HepG2 (cell line): ENCODE data around the gene GRB7. TPM values are rescaled to one million over a fixed set of nuclear protein-coding genes. Genes with fewer than 3 reads are reported as not detected.

Source experiments
- ARID2 ChIP-seq: sonication (generic); formaldehyde crosslinking; IDR thresholded peaks from 2 replicates; pipeline ENCODE4 v1.8.1; 2022; ENCODE audit warnings: mild to moderate bottlenecking, missing genetic modification reagents, borderline replicate concordance
- ATF4 ChIP-seq, 2 experiments: fragments of 450-650 bp in 1 of 2; sonication (generic) in 1 of 2; formaldehyde crosslinking; IDR thresholded peaks; 2 replicates each; pipeline versions ENCODE4 v1.5.0 to v1.8.0; 2020 to 2022; ENCODE audit warnings: mild to moderate bottlenecking in 1 of 2, missing genetic modification reagents in 1 of 2
- ETV5 ChIP-seq: IDR thresholded peaks from 2 replicates; pipeline ENCODE4 v1.6.1; 2018; ENCODE audit warnings: missing biosample characterization, missing genetic modification reagents, inconsistent platforms, borderline replicate concordance
- HNRNPLL ChIP-seq: fragments of 200-400 bp; formaldehyde crosslinking; IDR thresholded peaks from 2 replicates; pipeline ENCODE4 v1.6.1; 2017; ENCODE audit warnings: mild to moderate bottlenecking, low read depth, low read length; ENCODE audit not compliant: poor library complexity, severe bottlenecking
- JUND ChIP-seq: sonication (generic); formaldehyde crosslinking; IDR thresholded peaks from 2 replicates; pipeline ENCODE4 v1.8.0; 2022; ENCODE audit warnings: mild to moderate bottlenecking, missing genetic modification reagents
- KAT8 ChIP-seq: IDR thresholded peaks from 2 replicates; pipeline ENCODE4 v1.6.1; 2016; ENCODE audit warnings: missing genetic modification reagents, missing compliant biosample characterization
- PITX1 ChIP-seq: sonication (generic); formaldehyde crosslinking; IDR thresholded peaks from 2 replicates; pipeline ENCODE4 v1.5.1; 2020; ENCODE audit warnings: mild to moderate bottlenecking, missing genetic modification reagents
- RFX3 ChIP-seq: IDR thresholded peaks from 2 replicates; pipeline ENCODE4 v1.6.1; 2016; ENCODE audit warnings: missing biosample characterization, missing genetic modification reagents
- RFX5 ChIP-seq: IDR thresholded peaks from 2 replicates; pipeline ENCODE4 v1.6.1; 2011; ENCODE audit warnings: low read depth, low read length, improper control_type of control experiment
- RNF2 ChIP-seq: fragments of 450-650 bp; conservative IDR thresholded peaks from 2 replicates; pipeline ENCODE4 v1.6.1; 2016; ENCODE audit warnings: low read depth
- SMAD9 ChIP-seq: sonication (generic); formaldehyde crosslinking; IDR thresholded peaks from 2 replicates; pipeline ENCODE4 v1.5.1; 2020; ENCODE audit warnings: mild to moderate bottlenecking, missing genetic modification reagents
- ZBTB1 ChIP-seq: sonication (generic); formaldehyde crosslinking; IDR thresholded peaks from 2 replicates; pipeline ENCODE4 v1.4.0; 2020; ENCODE audit warnings: missing genetic modification reagents, borderline replicate concordance
- ZNF274 ChIP-seq: sonication (generic); formaldehyde crosslinking; IDR thresholded peaks from 2 replicates; pipeline ENCODE4 v1.5.1; 2020; ENCODE audit warnings: mild to moderate bottlenecking, missing genetic modification reagents
- ZNF547 ChIP-seq: sonication (generic); formaldehyde crosslinking; IDR thresholded peaks from 2 replicates; pipeline ENCODE4 v1.5.1; 2020; ENCODE audit warnings: mild to moderate bottlenecking, missing genetic modification reagents
- ZNF674 ChIP-seq: sonication (generic); formaldehyde crosslinking; IDR thresholded peaks from 2 replicates; pipeline ENCODE4 v1.5.0; 2020; ENCODE audit warnings: low read depth, mild to moderate bottlenecking, missing genetic modification reagents
- ZNF749 ChIP-seq: sonication (generic); formaldehyde crosslinking; IDR thresholded peaks from 2 replicates; pipeline ENCODE4 v1.8.0; 2022; ENCODE audit warnings: mild to moderate bottlenecking, missing genetic modification reagents, moderate library complexity, borderline replicate concordance
- polyA plus RNA-seq, 8 experiments: library from polyadenylated mRNA; depleted of rRNA in 3 of 8; stranded (reverse) in 7 of 8; unstranded in 1 of 8; fragments of >200 nt; fragmentation: Illumina TruSeq in 4 of 8; extraction: Trizol in 4 of 8; gene quantifications; 2 replicates each; pipeline versions ENCODE4 v1.2.1 to v1.2.3, GENCODE V29; 2011 to 2016; ENCODE audit warnings: low read depth in 4 of 8, missing spikeins in 1 of 8, mixed read lengths in 1 of 8; ENCODE audit not compliant: insufficient read depth in 1 of 8
- total RNA-seq, 5 experiments: library from RNA; depleted of rRNA; stranded (reverse); fragments of >200 nt; fragmentation: Illumina TruSeq; extraction: Trizol; gene quantifications; 2 replicates each; pipeline ENCODE4 v1.2.3, GENCODE V29; 2016; ENCODE audit warnings: low read depth in 1 of 5
- TF ChIP-seq, protein P1 (sequence below): sonication (generic); formaldehyde crosslinking; IDR thresholded peaks from 2 replicates; pipeline ENCODE4 v1.5.1; 2020; ENCODE audit warnings: mild to moderate bottlenecking, missing genetic modification reagents, moderate library complexity
- TF ChIP-seq, protein P2 (sequence below): sonication (generic); formaldehyde crosslinking; IDR thresholded peaks from 2 replicates; pipeline ENCODE4 v1.5.0; 2020; ENCODE audit warnings: mild to moderate bottlenecking, missing genetic modification reagents
- TF ChIP-seq, protein P3 (sequence below): sonication (generic); formaldehyde crosslinking; IDR thresholded peaks from 2 replicates; pipeline ENCODE4 v1.8.0; 2022; ENCODE audit warnings: missing genetic modification reagents, low read depth, mild to moderate bottlenecking, borderline replicate concordance
- TF ChIP-seq, protein P4 (sequence below): sonication (generic); formaldehyde crosslinking; IDR thresholded peaks from 2 replicates; pipeline ENCODE4 v1.4.0; 2020; ENCODE audit warnings: missing genetic modification reagents

Gene GRB7
- total and polyA plus RNA-seq, 2 of the 13 experiments (the other 11 are each of a cell fraction or from before 2014, with no cell fraction given), result 60.2 to 77.7 TPM

- TF ChIP-seq ATF4 (CRISPR knock-in tag; IDR thresholded peaks at IDR 0.05), result peak in 1 of 2 experiments; percentile 67; a peak in 1 of 4 replicates
- 0 out of 2 replicates have a peak, but pooled peaks have one; percentile 80 for TF ChIP-seq ARID2 (CRISPR knock-in tag)
- TF ChIP-seq ZBTB1 (CRISPR knock-in tag), result peak; percentile 26; the same call in 1 of the 2 replicates
- TF ChIP-seq, protein P1, sequence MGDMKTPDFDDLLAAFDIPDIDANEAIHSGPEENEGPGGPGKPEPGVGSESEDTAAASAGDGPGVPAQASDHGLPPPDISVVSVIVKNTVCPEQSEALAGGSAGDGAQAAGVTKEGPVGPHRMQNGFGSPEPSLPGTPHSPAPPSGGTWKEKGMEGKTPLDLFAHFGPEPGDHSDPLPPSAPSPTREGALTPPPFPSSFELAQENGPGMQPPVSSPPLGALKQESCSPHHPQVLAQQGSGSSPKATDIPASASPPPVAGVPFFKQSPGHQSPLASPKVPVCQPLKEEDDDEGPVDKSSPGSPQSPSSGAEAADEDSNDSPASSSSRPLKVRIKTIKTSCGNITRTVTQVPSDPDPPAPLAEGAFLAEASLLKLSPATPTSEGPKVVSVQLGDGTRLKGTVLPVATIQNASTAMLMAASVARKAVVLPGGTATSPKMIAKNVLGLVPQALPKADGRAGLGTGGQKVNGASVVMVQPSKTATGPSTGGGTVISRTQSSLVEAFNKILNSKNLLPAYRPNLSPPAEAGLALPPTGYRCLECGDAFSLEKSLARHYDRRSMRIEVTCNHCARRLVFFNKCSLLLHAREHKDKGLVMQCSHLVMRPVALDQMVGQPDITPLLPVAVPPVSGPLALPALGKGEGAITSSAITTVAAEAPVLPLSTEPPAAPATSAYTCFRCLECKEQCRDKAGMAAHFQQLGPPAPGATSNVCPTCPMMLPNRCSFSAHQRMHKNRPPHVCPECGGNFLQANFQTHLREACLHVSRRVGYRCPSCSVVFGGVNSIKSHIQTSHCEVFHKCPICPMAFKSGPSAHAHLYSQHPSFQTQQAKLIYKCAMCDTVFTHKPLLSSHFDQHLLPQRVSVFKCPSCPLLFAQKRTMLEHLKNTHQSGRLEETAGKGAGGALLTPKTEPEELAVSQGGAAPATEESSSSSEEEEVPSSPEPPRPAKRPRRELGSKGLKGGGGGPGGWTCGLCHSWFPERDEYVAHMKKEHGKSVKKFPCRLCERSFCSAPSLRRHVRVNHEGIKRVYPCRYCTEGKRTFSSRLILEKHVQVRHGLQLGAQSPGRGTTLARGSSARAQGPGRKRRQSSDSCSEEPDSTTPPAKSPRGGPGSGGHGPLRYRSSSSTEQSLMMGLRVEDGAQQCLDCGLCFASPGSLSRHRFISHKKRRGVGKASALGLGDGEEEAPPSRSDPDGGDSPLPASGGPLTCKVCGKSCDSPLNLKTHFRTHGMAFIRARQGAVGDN, result peak; percentile 99
- TF ChIP-seq, protein P2, sequence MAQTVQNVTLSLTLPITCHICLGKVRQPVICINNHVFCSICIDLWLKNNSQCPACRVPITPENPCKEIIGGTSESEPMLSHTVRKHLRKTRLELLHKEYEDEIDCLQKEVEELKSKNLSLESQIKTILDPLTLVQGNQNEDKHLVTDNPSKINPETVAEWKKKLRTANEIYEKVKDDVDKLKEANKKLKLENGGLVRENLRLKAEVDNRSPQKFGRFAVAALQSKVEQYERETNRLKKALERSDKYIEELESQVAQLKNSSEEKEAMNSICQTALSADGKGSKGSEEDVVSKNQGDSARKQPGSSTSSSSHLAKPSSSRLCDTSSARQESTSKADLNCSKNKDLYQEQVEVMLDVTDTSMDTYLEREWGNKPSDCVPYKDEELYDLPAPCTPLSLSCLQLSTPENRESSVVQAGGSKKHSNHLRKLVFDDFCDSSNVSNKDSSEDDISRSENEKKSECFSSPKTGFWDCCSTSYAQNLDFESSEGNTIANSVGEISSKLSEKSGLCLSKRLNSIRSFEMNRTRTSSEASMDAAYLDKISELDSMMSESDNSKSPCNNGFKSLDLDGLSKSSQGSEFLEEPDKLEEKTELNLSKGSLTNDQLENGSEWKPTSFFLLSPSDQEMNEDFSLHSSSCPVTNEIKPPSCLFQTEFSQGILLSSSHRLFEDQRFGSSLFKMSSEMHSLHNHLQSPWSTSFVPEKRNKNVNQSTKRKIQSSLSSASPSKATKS (CRISPR knock-in tag), result no peak
- no peak for TF ChIP-seq SMAD9
- TF ChIP-seq JUND (CRISPR knock-in tag), result peak; percentile 62
- 0 out of 2 replicates have a peak, but pooled peaks have one; percentile 83 for TF ChIP-seq ZNF674
- TF ChIP-seq ETV5 (CRISPR knock-in tag), result peak; percentile 90
- no peak for TF ChIP-seq RFX5
- peak; percentile 66; the same call in 1 of the 2 replicates for TF ChIP-seq ZNF749 (CRISPR knock-in tag)
- TF ChIP-seq ZNF274, result peak; percentile 46; the same call in 1 of the 2 replicates
- no peak for TF ChIP-seq RFX3 (CRISPR knock-in tag)
- 0 out of 2 replicates have a peak, but pooled peaks have one; percentile 43 for TF ChIP-seq ZNF547 (CRISPR knock-in tag)
- TF ChIP-seq, protein P3, sequence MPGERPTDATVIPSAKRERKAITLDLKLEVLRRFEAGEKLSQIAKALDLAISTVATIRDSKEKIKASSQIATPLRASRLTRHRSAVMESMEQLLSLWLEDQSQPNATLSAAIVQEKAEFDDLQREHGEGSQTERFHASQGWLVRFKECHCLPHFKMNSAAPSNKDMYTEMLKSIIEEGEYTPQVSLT (CRISPR knock-in tag), result no peak
- TF ChIP-seq KAT8, result peak; percentile 91
- TF ChIP-seq RNF2, result peak; percentile 27; the same call in 1 of the 2 replicates
- peak; percentile 51; the same call in 1 of the 2 replicates for TF ChIP-seq PITX1 (CRISPR knock-in tag)
- TF ChIP-seq, protein P4, sequence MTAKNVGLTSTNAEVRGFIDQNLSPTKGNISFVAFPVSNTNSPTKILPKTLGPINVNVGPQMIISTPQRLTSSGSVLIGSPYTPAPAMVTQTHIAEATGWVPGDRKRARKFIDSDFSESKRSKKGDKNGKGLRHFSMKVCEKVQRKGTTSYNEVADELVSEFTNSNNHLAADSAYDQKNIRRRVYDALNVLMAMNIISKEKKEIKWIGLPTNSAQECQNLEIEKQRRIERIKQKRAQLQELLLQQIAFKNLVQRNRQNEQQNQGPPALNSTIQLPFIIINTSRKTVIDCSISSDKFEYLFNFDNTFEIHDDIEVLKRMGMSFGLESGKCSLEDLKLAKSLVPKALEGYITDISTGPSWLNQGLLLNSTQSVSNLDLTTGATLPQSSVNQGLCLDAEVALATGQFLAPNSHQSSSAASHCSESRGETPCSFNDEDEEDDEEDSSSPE (CRISPR knock-in tag), result peak; percentile 91
- TF ChIP-seq HNRNPLL, result peak; percentile 77
Observed at GRCh38 chr17:39754161-39754957, 16.6 kb downstream of the GRB7 start (continued).
